Measurements from ENCODE around the gene JAK2. TPM values are rescaled to one million over a fixed set of nuclear protein-coding genes. Genes with fewer than 3 reads are reported as not detected.
A peak's percentile ranks its signal among the peaks of the same experiment; 100 is the strongest.

JAK2 gene
- total RNA-seq, 2 donors from 2014 or later, result 6.6 to 11.7 TPM

- no peaks in the 10 kb centered on the region for H3K4me1 ChIP-seq
- H3K4me3 ChIP-seq, result no peak overlapping the region
- TF ChIP-seq CTCF (IDR thresholded peaks at IDR 0.05), result no peak
- no peak for TF ChIP-seq POLR2A (IDR thresholded peaks at IDR 0.05)
- WGBS, 2 donors, result 95 to 99% methylated on average over 18 to 48 of the region's 50 CpGs
- no peaks in the 10 kb centered on the region for H3K27me3 ChIP-seq
- ATAC-seq (no peak), DNase-seq (no peak)
- no peak overlapping the region for H3K27ac ChIP-seq
- intact Hi-C loops (cut with DNase I), result no loop called here
- H3K9me3 ChIP-seq, result no peaks in the 10 kb centered on the region
- H3K36me3 ChIP-seq (replicated peaks in 1 of 2; ENCODE audit: insufficient read depth in 1 of 2, low read depth in 2 of 2), result peaks cover 0 to 11% of the 10 kb centered on the region in 2 donors
Observed at GRCh38 chr9:5110867-5111681, 126.0 kb downstream of the JAK2 start.

- TF ChIP-seq CTCF (IDR thresholded peaks at IDR 0.05) (no peak), POLR2A (IDR thresholded peaks at IDR 0.05) (no peak)
- DNase-seq (no peak), ATAC-seq (no peak)
- Histone ChIP-seq H3K36me3 (replicated peaks in 1 of 2; ENCODE audit: insufficient read depth in 1 of 2, low read depth in 2 of 2) (peaks cover 0 to 11% of the 10 kb centered on the region in 2 donors), H3K27ac (no peak overlapping the region), H3K27me3 (no peaks in the 10 kb centered on the region), H3K9me3 (no peaks in the 10 kb centered on the region), H3K4me1 (no peaks in the 10 kb centered on the region), H3K4me3 (no peak overlapping the region)
- intact Hi-C loops (cut with DNase I), result no loop called here
- WGBS, 2 donors, result 96 to 97% methylated on average over 16 to 28 of the region's 28 CpGs
Observed at GRCh38 chr9:5111696-5112095, 126.6 kb downstream of the JAK2 start.

GRCh38 chr9:5112109-5112592, 127.1 kb downstream of the JAK2 start:
- ATAC-seq, result no peak
- WGBS, 2 donors, result 94 to 96% methylated on average over 26 to 30 of the region's 30 CpGs
- TF ChIP-seq POLR2A (IDR thresholded peaks at IDR 0.05), result no peak
- no peak for TF ChIP-seq CTCF (IDR thresholded peaks at IDR 0.05)

GRCh38 chr9:5112646-5113045, 127.6 kb downstream of the JAK2 start:
- Histone ChIP-seq H3K4me1 (no peaks in the 10 kb centered on the region), H3K9me3 (no peaks in the 10 kb centered on the region), H3K4me3 (no peak overlapping the region), H3K36me3 (replicated peaks in 1 of 2; ENCODE audit: insufficient read depth in 1 of 2, low read depth in 2 of 2) (peaks cover 0 to 11% of the 10 kb centered on the region in 2 donors), H3K27ac (no peak overlapping the region), H3K27me3 (no peaks in the 10 kb centered on the region)
- no peak for TF ChIP-seq CTCF (IDR thresholded peaks at IDR 0.05)
- no peak for TF ChIP-seq POLR2A (IDR thresholded peaks at IDR 0.05)
- intact Hi-C loops (cut with DNase I), result no loop called here
- ATAC-seq, result no peak
- DNase-seq, result no peak
- 89 to 92% methylated on average over 19 to 20 of the region's 20 CpGs for WGBS, 2 donors

More at GRCh38 chr9:5112109-5112592, 127.1 kb downstream of the JAK2 start:
- Histone ChIP-seq H3K9me3 (no peaks in the 10 kb centered on the region), H3K4me1 (no peaks in the 10 kb centered on the region), H3K27me3 (no peaks in the 10 kb centered on the region), H3K4me3 (no peak overlapping the region), H3K27ac (no peak overlapping the region), H3K36me3 (replicated peaks in 1 of 2; ENCODE audit: insufficient read depth in 1 of 2, low read depth in 2 of 2) (peaks cover 0 to 11% of the 10 kb centered on the region in 2 donors)
- DNase-seq, result peak in 1 of 4 donors; percentile 4
- intact Hi-C loops (cut with DNase I), result no loop called here

Data from body of pancreas (tissue), 4 donors.